PC-9 (cell line): ENCODE data around the gene RHD. TPM values are rescaled to one million over a fixed set of nuclear protein-coding genes. Genes with fewer than 3 reads are reported as not detected.
"Not testable (repeated sequence)": the region's sequence is repeated elsewhere in the genome, so short reads cannot be mapped to it uniquely, and the experiment has no call there.

Experiments
- BruUV-seq: library from RNA; stranded (reverse); fragments of 400-500 nt; replicated peaks from 2 replicates; lab custom pipeline; 2021; lab: Mats Ljungman, UMichigan
- CTCF ChIA-PET: fragments of 300-600 bp; sonication (Branson Sonifier 250); formaldehyde crosslinking; loops from one replicate; lab custom pipeline; 2022; ENCODE audit warnings: antibody characterized with exemption; lab: Charles Lee
- POLR2A ChIA-PET: fragments of 300-600 bp; sonication (Branson Sonifier 250); formaldehyde crosslinking; loops from one replicate; lab custom pipeline; 2022; ENCODE audit warnings: antibody characterized with exemption; ENCODE audit not compliant: unreplicated experiment; lab: Charles Lee
- DNase-seq, 2 experiments: peaks; one replicate each; pipeline versions ENCODE4 v3.0.0 to v3.0.0-alpha.2; 2015 to 2022; ENCODE audit warnings: mixed read lengths in 1 of 2
- H2AFZ ChIP-seq: fragments of 200-600 bp; sonication (generic); 2 replicates; pipeline ENCODE4 v1.8.1; 2017; ENCODE audit warnings: antibody characterized with exemption
- H3F3A ChIP-seq: fragments of 200-600 bp; sonication (generic); 2 replicates; pipeline ENCODE4 v1.8.1; 2017; ENCODE audit warnings: antibody characterized with exemption, mild to moderate bottlenecking, low read depth; ENCODE audit not compliant: insufficient read depth
- H3K27ac ChIP-seq: fragments of 200-600 bp; sonication (generic); 2 replicates; pipeline ENCODE4 v1.6.1; 2016; ENCODE audit warnings: mixed run types
- H3K27me3 ChIP-seq: fragments of 200-600 bp; sonication (generic); 2 replicates; pipeline ENCODE4 v1.6.1; 2016; ENCODE audit warnings: low read depth, mixed run types; ENCODE audit not compliant: insufficient read depth
- H3K36me3 ChIP-seq: fragments of 200-600 bp; sonication (generic); 2 replicates; pipeline ENCODE4 v1.6.1; 2016; ENCODE audit warnings: low read depth, mixed run types
- H3K4me1 ChIP-seq: fragments of 200-600 bp; sonication (generic); replicated peaks from 2 replicates; pipeline ENCODE4 v1.6.1; 2016; ENCODE audit warnings: mixed run types; ENCODE audit not compliant: insufficient read depth
- H3K4me2 ChIP-seq: fragments of 200-600 bp; sonication (generic); 2 replicates; pipeline ENCODE4 v1.6.1; 2017; ENCODE audit warnings: mixed run types
- H3K4me3 ChIP-seq: fragments of 200-600 bp; sonication (generic); 2 replicates; pipeline ENCODE4 v1.6.1; 2016; ENCODE audit warnings: mixed run types
- H3K79me2 ChIP-seq: fragments of 200-600 bp; sonication (generic); 2 replicates; pipeline ENCODE4 v1.6.1; 2017; ENCODE audit warnings: low read depth, mixed run types
- H3K9me2 ChIP-seq: fragments of 200-600 bp; sonication (generic); 2 replicates; pipeline ENCODE4 v1.8.1; 2017; ENCODE audit warnings: mild to moderate bottlenecking; ENCODE audit not compliant: insufficient read depth
- H3K9me3 ChIP-seq: fragments of 200-600 bp; sonication (generic); 2 replicates; pipeline ENCODE4 v1.8.1; 2016; ENCODE audit warnings: low read depth; ENCODE audit not compliant: insufficient read depth
- H4K20me1 ChIP-seq: fragments of 200-600 bp; sonication (generic); 2 replicates; pipeline ENCODE4 v1.8.1; 2017; ENCODE audit not compliant: insufficient read depth
- EZH2 ChIP-seq: fragments of 200-600 bp; sonication (generic); IDR thresholded peaks from 2 replicates; pipeline ENCODE4 v1.8.0; 2017; ENCODE audit warnings: antibody characterized with exemption, low read depth
- intact Hi-C: fragments of 100-400 bp; cut with micrococcal nuclease; formaldehyde crosslinking; loops from one replicate; pipeline ENCODE4 v1.10.0; 2022; ENCODE audit not compliant: unreplicated experiment
- total RNA-seq: library from RNA; stranded (reverse); gene quantifications from 2 replicates; pipeline ENCODE4 v1.2.3, GENCODE V29; 2021
- TF ChIP-seq, protein P1 (sequence below): fragments of 200-600 bp; sonication (generic); conservative IDR thresholded peaks from 2 replicates; pipeline ENCODE4 v1.6.1; 2017; ENCODE audit warnings: mixed run types, antibody characterized with exemption, mild to moderate bottlenecking, moderate library complexity

Gene RHD
- total RNA-seq, 1 experiment from 2014 or later = not detected

DNA sequence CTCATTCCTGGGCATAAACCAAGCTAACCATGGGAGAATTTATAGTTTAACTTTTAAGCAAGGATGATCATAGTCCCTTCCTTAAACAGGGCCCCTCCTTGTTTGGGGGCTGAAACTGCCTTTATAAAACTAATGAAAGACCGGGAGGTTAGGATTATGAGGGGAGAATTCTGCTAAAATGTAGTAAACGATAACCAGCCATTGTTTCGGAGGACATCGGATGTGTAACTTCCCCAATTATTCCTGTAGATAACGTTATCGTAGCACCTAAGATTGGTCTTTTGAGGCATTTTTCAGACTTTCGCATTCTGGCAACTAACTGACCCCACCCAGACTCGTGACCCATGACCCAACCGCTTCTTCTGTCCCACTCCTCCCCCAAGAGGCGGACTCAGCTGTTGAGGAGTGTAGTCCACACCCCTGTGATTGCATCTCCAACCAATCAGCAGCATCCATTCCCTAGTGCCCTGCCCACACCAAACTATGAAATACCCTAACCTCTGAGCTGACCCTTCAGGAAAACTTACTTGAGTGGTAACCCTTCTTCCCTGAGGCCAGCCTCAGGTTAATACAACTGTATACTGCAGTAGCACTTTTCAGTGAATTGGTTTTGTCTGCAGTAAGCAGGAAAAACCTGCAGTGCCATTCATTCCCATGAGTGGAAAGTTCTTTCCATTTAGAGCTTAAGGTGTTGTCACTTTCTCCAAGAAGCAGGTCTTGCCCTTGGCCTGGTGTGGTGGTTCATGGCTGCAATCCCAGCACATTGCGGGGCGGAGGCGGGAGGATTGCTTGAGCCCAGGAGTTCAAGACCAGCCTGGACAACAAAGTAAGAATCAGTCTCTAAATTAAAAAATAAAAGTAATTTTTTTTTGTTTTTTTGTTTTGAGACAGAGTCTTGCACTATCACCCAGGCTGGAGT lies 39.2 kb upstream of the RHD start:
- peaks cover 11% of the 10 kb centered on the region; the same call in 1 of the 2 replicates for H3K4me1 ChIP-seq
- H2AFZ ChIP-seq = peak overlapping the region; percentile 86
- DNase-seq = peak; percentile 70
- peaks cover 24% of the 10 kb centered on the region for H3K79me2 ChIP-seq
- no peak for TF ChIP-seq EZH2
- TF ChIP-seq, protein P1, sequence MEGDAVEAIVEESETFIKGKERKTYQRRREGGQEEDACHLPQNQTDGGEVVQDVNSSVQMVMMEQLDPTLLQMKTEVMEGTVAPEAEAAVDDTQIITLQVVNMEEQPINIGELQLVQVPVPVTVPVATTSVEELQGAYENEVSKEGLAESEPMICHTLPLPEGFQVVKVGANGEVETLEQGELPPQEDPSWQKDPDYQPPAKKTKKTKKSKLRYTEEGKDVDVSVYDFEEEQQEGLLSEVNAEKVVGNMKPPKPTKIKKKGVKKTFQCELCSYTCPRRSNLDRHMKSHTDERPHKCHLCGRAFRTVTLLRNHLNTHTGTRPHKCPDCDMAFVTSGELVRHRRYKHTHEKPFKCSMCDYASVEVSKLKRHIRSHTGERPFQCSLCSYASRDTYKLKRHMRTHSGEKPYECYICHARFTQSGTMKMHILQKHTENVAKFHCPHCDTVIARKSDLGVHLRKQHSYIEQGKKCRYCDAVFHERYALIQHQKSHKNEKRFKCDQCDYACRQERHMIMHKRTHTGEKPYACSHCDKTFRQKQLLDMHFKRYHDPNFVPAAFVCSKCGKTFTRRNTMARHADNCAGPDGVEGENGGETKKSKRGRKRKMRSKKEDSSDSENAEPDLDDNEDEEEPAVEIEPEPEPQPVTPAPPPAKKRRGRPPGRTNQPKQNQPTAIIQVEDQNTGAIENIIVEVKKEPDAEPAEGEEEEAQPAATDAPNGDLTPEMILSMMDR = no peak
- CTCF ChIA-PET = no interaction called here
- H3K9me3 ChIP-seq = no peaks in the 10 kb centered on the region
- H3K36me3 ChIP-seq = no peaks in the 10 kb centered on the region
- no peaks in the 10 kb centered on the region for H3K9me2 ChIP-seq
- POLR2A ChIA-PET = interaction anchor here (0.5 to 1.5 kb wide), 4 partner anchors 14 to 893 kb away, joined by 3 to 4 read pairs (median 3); partner anchors contain the start of gene RSRP1
- peak overlapping the region; percentile 89 for H3K4me2 ChIP-seq
- H4K20me1 ChIP-seq = no peaks in the 10 kb centered on the region
- TSS peak; percentile 76 for BruUV-seq
- peak overlapping the region; percentile 70 for H3K27ac ChIP-seq
- no peaks in the 10 kb centered on the region for H3K27me3 ChIP-seq
- peak overlapping the region; percentile 94 for H3K4me3 ChIP-seq
- H3F3A ChIP-seq = peaks cover 7% of the 10 kb centered on the region; the same call in 1 of the 2 replicates
- intact Hi-C loops = no loop called here

DNA sequence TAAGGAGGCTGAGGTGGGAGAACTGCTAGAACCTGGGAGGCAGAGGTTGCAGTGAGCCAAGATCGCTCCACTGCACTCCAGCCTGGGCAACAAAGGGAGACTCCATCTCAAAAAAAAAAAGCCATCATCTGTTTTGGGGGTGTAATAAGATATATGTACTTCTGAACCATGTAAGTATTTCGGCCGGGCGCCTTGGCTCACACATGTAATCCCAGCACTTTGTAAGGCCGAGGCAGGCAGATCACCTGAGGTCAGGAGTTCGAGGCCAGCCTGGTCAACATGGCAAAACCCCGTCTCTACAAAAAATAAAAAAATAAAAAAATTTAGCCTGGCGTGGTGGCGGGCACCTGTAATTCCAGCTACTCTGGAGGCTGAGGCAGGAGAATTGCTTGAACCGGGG lies 36.9 kb upstream of the RHD start:
- H4K20me1 ChIP-seq, H3K9me3 ChIP-seq, H3K27me3 ChIP-seq, H3K36me3 ChIP-seq, H3K4me3 ChIP-seq, H3K4me2 ChIP-seq, intact Hi-C loops, POLR2A ChIA-PET, DNase-seq, CTCF ChIA-PET, H3K27ac ChIP-seq, H2AFZ ChIP-seq, H3K9me2 ChIP-seq, BruUV-seq: not testable (repeated sequence)
- Histone ChIP-seq H3K4me1 (peaks cover 18% of the 10 kb centered on the region), H3F3A (peaks cover 21% of the 10 kb centered on the region), H3K79me2 (peaks cover 24% of the 10 kb centered on the region)

DNA sequence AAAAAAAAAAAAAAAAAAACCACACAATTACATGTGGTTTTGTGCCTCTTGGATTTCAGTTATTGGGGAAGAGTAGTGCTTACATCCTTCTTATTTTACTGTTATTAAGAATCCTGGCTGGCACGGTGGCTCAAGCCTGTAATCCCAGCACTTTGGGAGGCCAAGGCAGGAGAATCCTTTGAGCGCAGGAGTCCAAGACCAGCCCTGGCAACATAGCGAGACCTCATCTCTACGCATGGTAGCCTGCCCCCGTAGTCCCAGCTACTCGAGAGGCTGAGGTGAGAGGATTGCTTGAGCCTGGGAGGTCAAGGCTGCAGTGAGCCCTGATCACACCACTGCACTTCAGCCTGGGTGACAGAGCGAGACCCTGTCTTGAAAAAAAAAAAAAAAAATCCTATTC lies 36.0 kb upstream of the RHD start:
- peaks cover 21% of the 10 kb centered on the region for H3K4me1 ChIP-seq
- H3F3A ChIP-seq = peaks cover 27% of the 10 kb centered on the region
- POLR2A ChIA-PET, H3K9me2 ChIP-seq, H3K4me3 ChIP-seq, H3K27ac ChIP-seq, H2AFZ ChIP-seq, BruUV-seq, CTCF ChIA-PET, H3K27me3 ChIP-seq, H3K36me3 ChIP-seq, DNase-seq, H3K4me2 ChIP-seq, H3K9me3 ChIP-seq, H4K20me1 ChIP-seq, intact Hi-C loops: not testable (repeated sequence)
- H3K79me2 ChIP-seq = peaks cover 22% of the 10 kb centered on the region

DNA sequence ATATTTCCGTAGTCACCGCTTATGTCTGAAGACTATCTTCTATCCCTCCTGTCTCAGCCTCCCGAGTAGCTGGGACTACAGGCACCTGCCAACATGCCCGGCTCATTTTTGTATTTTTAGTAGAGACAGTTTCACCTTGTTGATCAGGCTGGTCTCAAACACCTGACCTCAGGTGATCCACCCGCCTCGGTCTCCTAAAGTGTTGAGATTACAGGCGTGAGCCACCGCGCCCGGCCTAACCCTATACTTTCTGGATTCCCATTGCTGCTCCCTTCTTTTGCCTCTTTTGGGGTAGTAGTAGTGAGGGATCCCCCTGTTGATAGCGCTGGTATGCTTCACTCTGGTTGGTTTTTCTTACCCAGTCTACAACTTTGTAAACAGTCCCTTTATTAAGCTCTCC lies 34.3 kb upstream of the RHD start:
- BruUV-seq = no TSS peak
- Histone ChIP-seq H3K4me2 (no peak overlapping the region), H3K9me3 (no peaks in the 10 kb centered on the region), H3K4me1 (peaks cover 17% of the 10 kb centered on the region), H3K9me2 (no peaks in the 10 kb centered on the region), H3K27ac (no peak overlapping the region), H2AFZ (no peak overlapping the region), H3K79me2 (peaks cover 6% of the 10 kb centered on the region; the same call in 1 of the 2 replicates), H4K20me1 (no peaks in the 10 kb centered on the region; the same call in 1 of the 2 replicates), H3K36me3 (peaks cover 5% of the 10 kb centered on the region), H3K4me3 (no peak overlapping the region), H3F3A (peaks cover 26% of the 10 kb centered on the region), H3K27me3 (no peaks in the 10 kb centered on the region)
- intact Hi-C loops = no loop called here
- TF ChIP-seq, protein P1 = no peak
- no peak for TF ChIP-seq EZH2
- CTCF ChIA-PET = no interaction called here
- no peak for DNase-seq
- POLR2A ChIA-PET = no interaction called here
